Thyroid gland (tissue), 4 donors: Measurements from ENCODE around the gene REXO4. TPM values are rescaled to one million over a fixed set of nuclear protein-coding genes. Genes with fewer than 3 reads are reported as not detected.

Source experiments
- DNase-seq, 2 donors: peaks; one replicate each; pipeline ENCODE4 v3.0.0-alpha.2; 2019
- H3K27ac ChIP-seq, 3 donors: fragments of 200-600 bp; sonication (generic); 1 replicate in 2 of 3; 2 replicates in 1 of 3; pipeline ENCODE4 v1.5.1; 2016 to 2019; ENCODE audit warnings: mild to moderate bottlenecking in 1 of 3, moderate library complexity in 1 of 3
- H3K27me3 ChIP-seq: fragments of 200-600 bp; sonication (generic); one replicate; pipeline ENCODE4 v1.5.1; 2019
- H3K36me3 ChIP-seq, 2 donors: fragments of 200-600 bp; sonication (generic); one replicate each; pipeline ENCODE4 v1.5.1; 2016 to 2019
- H3K4me1 ChIP-seq, 2 donors: fragments of 200-600 bp; sonication (generic); one replicate each; pipeline ENCODE4 v1.5.1; 2017 to 2019
- H3K4me3 ChIP-seq, 3 donors: fragments of 200-600 bp; sonication (generic); replicated peaks in 1 of 3; 1 replicate in 2 of 3; 2 replicates in 1 of 3; pipeline ENCODE4 v1.5.1; 2016; ENCODE audit warnings: mild to moderate bottlenecking in 1 of 3
- H3K9me3 ChIP-seq: fragments of 200-600 bp; sonication (generic); one replicate; pipeline ENCODE4 v1.5.1; 2017
- CTCF ChIP-seq, 6 experiments: fragments of 200-600 bp in 3 of 6; fragments of 450-650 bp in 3 of 6; sonication (generic) in 3 of 6; IDR thresholded peaks; one replicate each; pipeline ENCODE4 v1.5.1; 2016 to 2019; ENCODE audit warnings: antibody characterized with exemption in 6 of 6, mild to moderate bottlenecking in 2 of 6, inconsistent platforms in 1 of 6, moderate library complexity in 1 of 6
- POLR2A ChIP-seq, 2 donors: fragments of 450-650 bp; IDR thresholded peaks; one replicate each; pipeline ENCODE4 v1.6.1; 2017; ENCODE audit warnings: antibody characterized with exemption in 2 of 2, mild to moderate bottlenecking in 2 of 2, moderate library complexity in 1 of 2
- WGBS, 2 donors: methylation state at CpG; one replicate each; pipeline ENCODE4 v1.1.5; 2017; 5-methylcytosine and 5-hydroxymethylcytosine counted together
- intact Hi-C: fragments of 100-400 bp; cut with DNase I; formaldehyde crosslinking; loops from one replicate; pipeline ENCODE4 v1.15.1; 2023
- total RNA-seq, 4 donors: library from RNA; depleted of rRNA; stranded (reverse); fragments of >200 nt; gene quantifications; one replicate each; pipeline ENCODE4 v1.2.3, GENCODE V29; 2016

Gene REXO4
- total RNA-seq, 4 donors from 2014 or later: 16.0 to 21.9 (median 19.0) TPM

GRCh38 chr9:133404454-133405002 is 13.3 kb downstream of the REXO4 start:
- Histone ChIP-seq H3K4me1 (no peaks in the 10 kb centered on the region), H3K9me3 (no peaks in the 10 kb centered on the region), H3K27ac (no peak overlapping the region), H3K27me3 (no peaks in the 10 kb centered on the region), H3K4me3 (no peak overlapping the region), H3K36me3 (peaks cover 12 to 29% of the 10 kb centered on the region in 2 donors)
- intact Hi-C loops: no loop called here
- 94 to 96% methylated on average over 7 to 12 of the region's 12 CpGs for WGBS, 2 donors
- TF ChIP-seq CTCF (IDR thresholded peaks at IDR 0.05) (no peak), POLR2A (IDR thresholded peaks at IDR 0.05) (no peak)
- no peak for DNase-seq

GRCh38 chr9:133403766-133404453 is 13.9 kb downstream of the REXO4 start:
- H3K4me1 ChIP-seq: no peaks in the 10 kb centered on the region
- peak in 1 of 2 donors; percentile 9 for DNase-seq
- 73 to 83% methylated on average over 10 to 15 of the region's 16 CpGs for WGBS, 2 donors
- H3K36me3 ChIP-seq: peaks cover 12 to 25% of the 10 kb centered on the region in 2 donors
- intact Hi-C loops: no loop called here
- no peaks in the 10 kb centered on the region for H3K9me3 ChIP-seq
- no peak overlapping the region for H3K4me3 ChIP-seq
- peak in 2 of 6 experiments; percentile 24 to 29 for TF ChIP-seq CTCF (IDR thresholded peaks at IDR 0.05)
- TF ChIP-seq POLR2A (IDR thresholded peaks at IDR 0.05): no peak
- no peaks in the 10 kb centered on the region for H3K27me3 ChIP-seq
- no peak overlapping the region for H3K27ac ChIP-seq

GRCh38 chr9:133402689-133403088 is 15.1 kb downstream of the REXO4 start:
- H3K4me3 ChIP-seq: no peak overlapping the region
- WGBS, 2 donors: 73 to 100% methylated on average over 1 to 3 of the region's 7 CpGs
- no peak for DNase-seq
- no peaks in the 10 kb centered on the region for H3K9me3 ChIP-seq
- no peaks in the 10 kb centered on the region for H3K27me3 ChIP-seq
- TF ChIP-seq POLR2A (IDR thresholded peaks at IDR 0.05) (no peak), CTCF (IDR thresholded peaks at IDR 0.05) (no peak)
- peaks cover 6 to 16% of the 10 kb centered on the region in 2 donors for H3K36me3 ChIP-seq
- no peaks in the 10 kb centered on the region for H3K4me1 ChIP-seq
- intact Hi-C loops: no loop called here
- H3K27ac ChIP-seq: no peak overlapping the region

- no peak for DNase-seq
- Histone ChIP-seq H3K4me3 (no peak overlapping the region), H3K27me3 (no peaks in the 10 kb centered on the region), H3K36me3 (peaks cover 0 to 14% of the 10 kb centered on the region in 2 donors), H3K27ac (no peak overlapping the region), H3K4me1 (no peaks in the 10 kb centered on the region), H3K9me3 (no peaks in the 10 kb centered on the region)
- intact Hi-C loops: no loop called here
- TF ChIP-seq POLR2A (IDR thresholded peaks at IDR 0.05) (no peak), CTCF (IDR thresholded peaks at IDR 0.05) (no peak)
- 96 to 100% methylated on average over 2 to 5 of the region's 6 CpGs for WGBS, 2 donors
These were observed 16.2 kb downstream of the REXO4 start for GRCh38 chr9:133401588-133401987.

GRCh38 chr9:133400292-133400691 is 17.5 kb downstream of the REXO4 start:
- Histone ChIP-seq H3K4me3 (no peak overlapping the region), H3K36me3 (peaks cover 0 to 5% of the 10 kb centered on the region in 2 donors), H3K27ac (no peak overlapping the region), H3K4me1 (no peaks in the 10 kb centered on the region), H3K27me3 (no peaks in the 10 kb centered on the region), H3K9me3 (no peaks in the 10 kb centered on the region)
- no peak for DNase-seq
- TF ChIP-seq POLR2A (IDR thresholded peaks at IDR 0.05) (no peak), CTCF (IDR thresholded peaks at IDR 0.05) (no peak)
- intact Hi-C loops: no loop called here
- WGBS, 2 donors: 83 to 87% methylated on average over 2 to 3 of the region's 12 CpGs
